ENCODE data around the gene CYB5A.

CYB5A gene, protein sequence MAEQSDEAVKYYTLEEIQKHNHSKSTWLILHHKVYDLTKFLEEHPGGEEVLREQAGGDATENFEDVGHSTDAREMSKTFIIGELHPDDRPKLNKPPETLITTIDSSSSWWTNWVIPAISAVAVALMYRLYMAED

DNA sequence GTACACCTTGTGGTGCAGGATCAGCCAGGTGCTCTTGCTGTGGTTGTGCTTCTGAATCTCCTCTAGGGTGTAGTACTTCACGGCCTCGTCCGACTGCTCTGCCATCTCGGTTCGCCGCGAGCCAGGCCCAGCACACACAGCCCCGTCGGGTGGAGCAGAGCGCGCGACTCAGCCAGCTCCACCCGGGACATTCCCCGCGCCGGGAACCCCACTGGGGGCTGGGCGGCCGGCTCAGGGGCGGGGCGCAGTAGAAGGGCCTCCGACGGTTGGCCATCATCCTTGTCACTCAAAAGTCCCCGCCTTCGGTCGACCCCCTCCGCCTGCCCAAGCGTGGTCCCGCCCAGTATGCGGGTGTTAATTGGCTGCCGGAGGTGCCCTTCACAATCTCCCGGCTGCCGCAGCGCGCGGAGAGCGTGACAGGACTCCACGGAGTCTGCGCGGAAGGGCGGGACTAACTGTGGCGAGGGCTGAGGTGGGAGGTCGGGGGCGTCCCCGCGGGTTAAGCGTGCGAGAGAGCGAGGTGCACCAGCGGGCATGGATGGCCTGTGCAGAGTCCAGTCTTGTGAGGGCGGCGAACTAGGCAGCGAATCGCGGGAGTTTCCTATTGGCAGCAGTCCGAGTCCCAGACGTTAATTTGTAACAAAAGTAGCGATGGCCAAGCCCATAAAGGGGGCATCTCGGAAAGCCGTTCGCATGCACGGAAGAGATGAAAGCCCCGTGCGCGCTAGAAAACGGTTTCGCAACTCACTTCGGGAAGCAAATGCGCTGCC, at the start of gene CYB5A:
CYB5A (minus strand) TSS at position 193 of the 770 bp plus-strand sequence; CDS start at position 105, 88 bp downstream.
- TF ChIP-seq, protein P1, sequence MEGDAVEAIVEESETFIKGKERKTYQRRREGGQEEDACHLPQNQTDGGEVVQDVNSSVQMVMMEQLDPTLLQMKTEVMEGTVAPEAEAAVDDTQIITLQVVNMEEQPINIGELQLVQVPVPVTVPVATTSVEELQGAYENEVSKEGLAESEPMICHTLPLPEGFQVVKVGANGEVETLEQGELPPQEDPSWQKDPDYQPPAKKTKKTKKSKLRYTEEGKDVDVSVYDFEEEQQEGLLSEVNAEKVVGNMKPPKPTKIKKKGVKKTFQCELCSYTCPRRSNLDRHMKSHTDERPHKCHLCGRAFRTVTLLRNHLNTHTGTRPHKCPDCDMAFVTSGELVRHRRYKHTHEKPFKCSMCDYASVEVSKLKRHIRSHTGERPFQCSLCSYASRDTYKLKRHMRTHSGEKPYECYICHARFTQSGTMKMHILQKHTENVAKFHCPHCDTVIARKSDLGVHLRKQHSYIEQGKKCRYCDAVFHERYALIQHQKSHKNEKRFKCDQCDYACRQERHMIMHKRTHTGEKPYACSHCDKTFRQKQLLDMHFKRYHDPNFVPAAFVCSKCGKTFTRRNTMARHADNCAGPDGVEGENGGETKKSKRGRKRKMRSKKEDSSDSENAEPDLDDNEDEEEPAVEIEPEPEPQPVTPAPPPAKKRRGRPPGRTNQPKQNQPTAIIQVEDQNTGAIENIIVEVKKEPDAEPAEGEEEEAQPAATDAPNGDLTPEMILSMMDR (IDR thresholded peaks at IDR 0.05; ENCODE audit: low read depth, low read length), result peak; percentile 3
- H3K4me3 ChIP-seq (ENCODE audit: low read depth, low read length), result peak within 1 kb of the TSS; percentile 93
- in situ Hi-C loops (cut with HindIII; ENCODE audit: low sequenced_read_pairs), result no loop called here
- peak; percentile 96 for DNase-seq (ENCODE audit: low read depth, low spot score)

DNA sequence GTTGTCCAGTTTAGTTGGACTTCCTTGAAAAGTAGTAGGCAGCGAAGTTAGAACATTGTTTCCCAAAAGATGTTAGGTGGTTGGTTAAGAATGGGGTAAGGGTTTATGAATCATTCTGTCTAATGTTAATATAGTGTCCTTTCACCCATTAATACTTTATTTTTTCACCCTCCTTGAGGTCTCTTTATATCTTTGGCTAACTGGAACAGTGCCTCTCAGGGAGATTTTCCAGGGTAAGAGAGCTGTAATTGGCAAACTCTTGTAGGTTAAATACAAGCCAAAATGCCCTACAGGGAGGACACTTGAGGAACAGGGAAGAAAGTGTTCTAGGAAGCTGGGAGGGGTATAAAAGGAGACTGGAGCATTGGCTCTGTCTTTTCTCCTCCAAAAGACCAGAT, 46.1 kb upstream of the CYB5A start:
- no peak for DNase-seq (ENCODE audit: low read depth, low spot score)
- TF ChIP-seq, protein P1 (IDR thresholded peaks at IDR 0.05; ENCODE audit: low read depth, low read length), result no peak
- in situ Hi-C loops (cut with HindIII; ENCODE audit: low sequenced_read_pairs), result no loop called here
- H3K4me3 ChIP-seq (ENCODE audit: low read depth, low read length), result no peak overlapping the region

DNA sequence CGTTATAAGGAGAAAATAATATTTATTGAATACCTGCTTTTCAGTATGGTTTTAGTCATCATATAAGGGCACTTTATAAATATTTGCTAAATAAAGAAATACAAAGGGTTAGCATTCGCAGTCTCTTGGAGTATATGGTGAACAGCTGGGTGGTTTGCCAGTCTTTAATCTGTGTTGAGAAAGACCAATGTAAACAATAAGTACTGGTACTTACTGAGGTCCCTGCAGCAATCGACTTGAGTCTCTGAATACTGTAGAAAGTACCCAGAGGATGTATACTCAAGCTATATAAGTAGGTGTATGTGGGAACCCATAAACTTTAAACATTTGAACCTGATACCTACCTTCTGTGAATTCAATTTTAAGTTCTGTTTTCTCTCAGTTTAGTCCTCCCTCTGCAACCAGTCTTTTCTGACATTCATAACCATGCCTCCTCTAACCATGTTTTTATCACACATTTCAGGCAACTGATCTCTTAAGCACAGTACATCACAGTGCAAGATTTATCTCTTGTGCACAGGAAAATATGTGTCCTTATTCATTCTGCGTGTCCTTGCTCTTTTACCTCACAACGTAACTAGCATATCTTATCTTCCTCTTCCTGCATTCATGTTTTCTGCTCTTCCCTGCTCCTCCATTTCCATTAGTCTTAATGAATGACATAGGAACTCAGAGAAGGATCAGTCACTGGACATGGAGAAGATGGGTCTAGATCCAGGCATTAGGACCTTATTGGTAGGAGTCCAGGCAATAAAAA, 45.6 kb upstream of the CYB5A start:
- in situ Hi-C loops (cut with HindIII; ENCODE audit: low sequenced_read_pairs), result no loop called here
- H3K4me3 ChIP-seq (ENCODE audit: low read depth, low read length), result no peak overlapping the region
- TF ChIP-seq, protein P1 (IDR thresholded peaks at IDR 0.05; ENCODE audit: low read depth, low read length), result no peak
- DNase-seq (ENCODE audit: low read depth, low spot score), result no peak

DNA sequence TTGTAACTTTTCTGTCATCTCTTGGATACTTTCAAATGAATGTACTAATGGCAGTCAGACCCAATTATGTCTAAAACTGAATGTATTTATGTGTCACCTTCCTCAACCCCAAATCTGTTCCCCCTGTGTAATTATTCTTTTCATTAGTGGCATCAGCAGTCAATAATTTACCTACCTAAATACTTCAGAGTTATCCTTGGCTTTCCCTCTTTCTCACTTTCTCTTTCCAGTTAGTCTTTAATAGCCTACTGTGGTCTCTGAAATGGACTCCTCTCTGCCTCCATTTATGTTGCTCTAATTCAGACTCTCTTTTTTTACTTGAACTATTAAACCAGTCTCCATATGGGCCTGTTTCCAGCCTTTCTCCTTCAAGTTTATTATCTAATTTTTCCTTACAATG, 44.9 kb upstream of the CYB5A start:
- DNase-seq (ENCODE audit: low read depth, low spot score), result no peak
- TF ChIP-seq, protein P1 (IDR thresholded peaks at IDR 0.05; ENCODE audit: low read depth, low read length), result no peak

DNA sequence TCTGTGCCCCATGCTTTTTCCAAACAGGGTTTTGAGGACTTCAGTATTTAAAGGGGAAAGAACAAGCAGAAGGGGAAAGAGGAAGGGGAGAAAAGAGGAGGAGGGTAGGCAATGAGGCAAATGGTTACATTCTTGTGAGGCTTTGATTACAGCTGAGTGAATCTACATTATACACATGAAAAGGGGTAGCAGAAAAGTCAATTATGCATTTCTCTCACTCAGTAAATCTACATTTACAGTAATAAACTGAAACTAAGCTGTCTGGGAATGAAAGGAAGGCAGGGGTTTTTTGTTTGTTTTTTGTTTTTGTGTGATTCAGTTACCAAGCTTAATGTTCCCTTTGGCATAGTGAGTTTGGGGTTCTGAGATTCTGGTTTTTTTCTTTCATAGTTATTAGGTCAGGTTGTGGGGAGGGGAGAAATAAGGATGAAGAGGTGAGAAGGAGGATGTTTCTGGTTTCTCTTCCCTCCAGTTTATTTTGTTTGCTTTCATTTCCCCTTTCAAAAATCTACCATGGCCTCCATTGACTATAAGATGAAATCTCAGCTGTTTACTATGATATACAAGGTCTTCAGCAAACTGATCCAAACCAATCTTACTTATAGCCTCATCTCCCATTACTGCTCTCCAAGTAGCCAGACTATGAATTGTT, 42.6 kb upstream of the CYB5A start:
- H3K4me3 ChIP-seq (ENCODE audit: low read depth, low read length), result no peak overlapping the region
- no peak for DNase-seq (ENCODE audit: low read depth, low spot score)
- in situ Hi-C loops (cut with HindIII; ENCODE audit: low sequenced_read_pairs), result no loop called here
- TF ChIP-seq, protein P1 (IDR thresholded peaks at IDR 0.05; ENCODE audit: low read depth, low read length), result no peak

More for the DNA sequence above, 44.9 kb upstream of the CYB5A start:
- no peak overlapping the region for H3K4me3 ChIP-seq (ENCODE audit: low read depth, low read length)
- in situ Hi-C loops (cut with HindIII; ENCODE audit: low sequenced_read_pairs), result no loop called here

DNA sequence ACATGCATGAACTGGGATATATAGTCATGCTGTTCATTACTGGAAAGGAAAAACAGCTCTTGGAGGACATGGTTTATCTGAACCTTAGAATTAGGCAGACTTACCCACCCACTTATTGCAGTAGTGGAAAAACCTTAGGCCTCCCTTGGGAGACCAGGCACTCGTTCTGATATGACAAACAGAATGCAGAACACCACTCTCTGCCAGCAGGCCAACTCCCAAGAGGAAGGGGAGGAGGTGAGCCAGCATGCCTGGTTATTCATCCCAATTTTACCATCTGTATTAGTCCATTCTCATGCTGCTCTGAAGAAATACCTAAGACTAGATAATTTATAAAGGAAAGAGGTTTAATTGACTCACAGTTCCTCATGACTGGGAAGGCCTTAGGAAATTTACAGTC, 41.3 kb upstream of the CYB5A start:
- DNase-seq (ENCODE audit: low read depth, low spot score), result no peak
- no peak overlapping the region for H3K4me3 ChIP-seq (ENCODE audit: low read depth, low read length)
- in situ Hi-C loops (cut with HindIII; ENCODE audit: low sequenced_read_pairs), result no loop called here
- TF ChIP-seq, protein P1 (IDR thresholded peaks at IDR 0.05; ENCODE audit: low read depth, low read length), result no peak
